ENCODE measurements around the gene DIS3L2.

DIS3L2 gene

GRCh38 chr2:231960810-231961348 is 634 bp upstream of the DIS3L2 start:
- no peak for DNase-seq

DNA sequence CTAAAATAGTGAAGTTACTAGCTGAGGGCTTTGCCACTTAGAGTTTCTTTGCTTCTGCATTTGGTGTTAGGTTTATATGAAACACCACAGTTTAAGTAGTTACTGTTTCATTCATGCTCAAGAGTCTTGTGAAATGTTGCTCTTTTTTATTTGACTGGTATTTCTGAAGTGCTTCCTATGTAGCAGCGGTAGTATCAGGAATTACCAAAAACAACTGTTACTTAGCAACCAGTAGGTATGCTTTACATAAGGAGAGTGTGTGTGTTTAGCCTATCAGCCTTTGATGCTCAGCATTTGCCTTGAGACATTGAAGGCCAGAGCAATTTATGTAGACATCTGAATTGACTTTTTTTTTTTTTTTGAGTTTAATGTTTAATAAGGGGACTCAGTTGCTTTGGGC is 3.6 kb downstream of the DIS3L2 start:
- peak; percentile 32 for DNase-seq

GRCh38 chr2:231966886-231967285 is 5.4 kb downstream of the DIS3L2 start:
- no peak for DNase-seq

GRCh38 chr2:231968820-231969219 is 7.3 kb downstream of the DIS3L2 start:
- no peak for DNase-seq

DNA sequence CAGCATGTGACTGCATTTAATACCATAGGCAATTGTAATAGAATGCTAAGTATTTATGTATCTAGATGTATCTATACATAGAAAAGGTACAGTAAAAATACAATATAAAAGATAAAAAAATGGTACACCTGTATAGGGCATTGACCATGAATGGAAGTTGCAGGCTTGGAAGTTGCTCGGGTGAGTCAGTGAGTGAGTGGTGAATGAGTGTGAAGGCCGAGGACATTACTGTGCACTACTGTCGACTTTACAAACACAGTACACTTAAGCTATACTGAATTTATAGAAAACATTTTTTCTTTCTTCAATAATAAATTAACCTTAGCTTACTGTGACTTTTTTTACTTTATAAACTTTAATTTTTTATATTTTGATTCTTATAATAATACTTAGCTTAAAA is 8.9 kb downstream of the DIS3L2 start:
- DNase-seq = no peak

DNA sequence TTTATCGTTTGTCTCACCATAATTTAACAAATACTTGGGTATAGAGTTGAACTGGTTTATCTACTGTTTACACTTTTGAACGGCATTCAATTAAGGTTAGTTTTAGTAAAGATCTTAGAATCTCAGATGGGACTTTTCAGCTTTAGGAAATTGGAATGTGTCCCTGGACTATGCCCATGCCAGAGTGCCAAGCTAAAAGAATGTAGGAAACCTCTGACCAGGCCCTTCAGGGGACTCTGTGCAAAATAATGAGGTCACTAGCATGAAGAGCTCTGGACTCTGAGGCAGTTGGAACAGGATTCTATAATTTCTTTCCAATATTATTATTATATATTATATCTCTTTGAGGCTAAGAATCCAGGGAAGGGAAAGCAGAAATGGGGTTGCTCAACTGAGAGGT is 13.5 kb downstream of the DIS3L2 start:
- no peak for DNase-seq

DNA sequence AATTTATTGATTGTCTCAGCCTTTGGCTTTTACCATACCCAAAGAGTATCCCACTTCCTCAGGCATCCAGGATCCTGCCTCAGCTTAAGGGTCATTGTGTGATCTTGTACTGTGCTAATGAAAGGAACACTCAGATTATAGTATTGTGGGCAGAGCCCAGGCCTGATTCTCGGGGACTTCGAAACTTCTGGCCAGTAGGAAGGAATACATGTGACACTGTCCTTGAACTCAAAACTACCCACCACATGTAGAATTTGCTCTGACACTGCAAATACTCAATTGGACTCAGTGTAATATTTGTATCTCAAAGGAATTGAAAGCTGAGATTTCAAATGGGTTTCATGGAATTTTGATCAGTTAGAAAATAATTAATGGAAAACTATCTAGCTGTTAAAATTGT is 15.9 kb downstream of the DIS3L2 start:
- no peak for DNase-seq

DNA sequence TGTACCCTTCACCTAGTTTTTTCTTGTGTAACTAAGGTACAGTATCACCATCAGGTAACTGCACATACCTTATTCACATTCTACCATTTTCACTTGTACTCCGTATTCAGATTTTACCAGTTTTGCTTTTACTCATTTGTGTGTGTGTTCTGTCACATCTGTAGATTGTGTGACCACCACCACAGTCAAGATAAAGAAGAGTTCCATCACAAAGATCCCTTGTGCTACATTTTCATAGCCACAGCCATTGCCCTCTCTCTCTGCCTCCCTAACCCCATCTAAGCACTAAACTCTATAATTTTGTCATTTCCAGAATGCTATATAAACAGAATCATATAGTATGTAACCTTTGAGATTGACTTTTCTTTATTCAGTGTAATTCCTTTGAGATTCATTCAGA is 23.5 kb downstream of the DIS3L2 start:
- DNase-seq = no peak

GRCh38 chr2:231985823-231986261 is 24.3 kb downstream of the DIS3L2 start:
- DNase-seq = no peak

GRCh38 chr2:231987124-231987727 is 25.7 kb downstream of the DIS3L2 start:
- no peak for DNase-seq

GRCh38 chr2:231988179-231988866 is 26.8 kb downstream of the DIS3L2 start:
- DNase-seq = no peak

- DNase-seq = no peak
Measured at GRCh38 chr2:231991664-231992063, 30.2 kb downstream of the DIS3L2 start.

DNA sequence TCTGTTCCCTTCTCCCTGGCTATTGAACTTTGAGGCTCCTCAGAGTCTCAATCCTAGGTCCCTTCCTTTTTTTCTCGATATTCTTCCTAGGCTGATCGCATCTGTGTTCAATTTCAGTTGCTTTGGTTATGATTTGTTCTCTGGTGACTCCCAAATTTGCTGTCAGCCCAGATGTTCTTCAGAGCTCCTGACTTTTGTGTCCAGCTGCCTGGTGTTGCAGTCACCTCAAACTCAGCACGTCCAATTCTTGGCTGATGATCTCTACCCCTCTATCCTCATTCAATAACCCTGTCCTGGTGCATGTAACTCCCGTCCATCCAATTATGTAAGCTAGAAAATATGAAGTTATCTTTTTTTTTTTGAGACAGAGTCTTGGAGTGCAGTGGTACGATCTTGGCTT is 31.4 kb downstream of the DIS3L2 start:
- DNase-seq = no peak

GRCh38 chr2:231996797-231997540 is 35.5 kb downstream of the DIS3L2 start:
- DNase-seq = no peak

- DNase-seq = no peak
Measured at GRCh38 chr2:231998046-231998445, 36.5 kb downstream of the DIS3L2 start.

DNA sequence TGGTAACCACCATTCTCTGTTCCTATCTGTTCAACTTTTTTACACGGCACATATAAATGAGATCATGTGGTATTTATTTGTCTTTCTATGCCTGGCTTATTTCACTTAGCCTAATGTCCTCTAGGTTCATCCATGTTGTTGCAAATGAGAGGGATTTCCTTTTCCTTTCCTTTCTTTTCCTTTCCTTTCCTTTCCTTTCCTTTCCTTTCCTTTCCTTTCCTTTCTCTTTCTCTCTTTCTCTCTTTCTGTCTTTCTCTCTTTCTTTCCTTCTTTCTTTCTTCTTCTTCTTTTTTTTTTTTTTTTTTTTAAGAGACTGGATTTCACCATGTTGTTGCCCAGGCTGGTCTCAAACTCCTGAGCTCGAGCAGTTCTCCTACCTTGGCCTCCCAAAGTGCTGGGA is 38.9 kb downstream of the DIS3L2 start:
- no peak for DNase-seq

DNA sequence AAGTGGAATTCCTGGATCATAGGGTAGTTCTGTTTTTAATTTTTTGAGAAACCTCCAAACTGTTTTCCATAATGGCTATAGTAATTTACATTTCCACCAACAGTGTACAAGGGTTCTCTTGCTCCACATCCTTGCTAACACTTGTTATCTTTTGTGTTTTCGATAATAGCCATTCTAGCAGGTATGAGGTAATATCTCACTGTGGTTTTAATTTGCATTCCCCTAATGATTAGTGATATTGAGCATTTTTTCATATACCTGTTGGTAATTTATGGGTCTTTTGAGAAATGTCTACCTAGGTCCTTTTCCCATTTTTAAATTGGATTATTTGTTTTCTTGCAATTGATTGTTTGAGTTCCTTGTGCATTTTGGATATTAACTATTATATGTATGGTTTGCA is 39.6 kb downstream of the DIS3L2 start:
- no peak for DNase-seq

DNA sequence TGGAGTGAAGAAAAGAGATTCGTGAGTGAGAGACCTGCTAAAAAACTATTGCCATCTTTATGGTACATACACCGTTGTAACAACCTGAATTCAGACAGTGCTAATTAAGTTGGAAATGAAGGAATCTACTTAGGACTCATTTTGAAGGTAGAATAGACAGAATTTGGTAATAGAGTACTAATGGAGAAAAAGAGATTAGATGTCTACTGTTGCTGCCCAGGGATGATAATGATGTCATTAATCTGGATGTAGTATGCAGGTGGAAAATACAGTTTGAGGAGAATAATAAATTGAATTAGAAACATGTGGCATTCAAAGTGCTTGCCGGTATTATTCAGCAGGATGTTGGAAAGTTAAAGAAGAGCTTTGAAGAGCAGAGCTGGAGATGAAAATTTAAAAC is 44.7 kb downstream of the DIS3L2 start:
- no peak for DNase-seq

DNA sequence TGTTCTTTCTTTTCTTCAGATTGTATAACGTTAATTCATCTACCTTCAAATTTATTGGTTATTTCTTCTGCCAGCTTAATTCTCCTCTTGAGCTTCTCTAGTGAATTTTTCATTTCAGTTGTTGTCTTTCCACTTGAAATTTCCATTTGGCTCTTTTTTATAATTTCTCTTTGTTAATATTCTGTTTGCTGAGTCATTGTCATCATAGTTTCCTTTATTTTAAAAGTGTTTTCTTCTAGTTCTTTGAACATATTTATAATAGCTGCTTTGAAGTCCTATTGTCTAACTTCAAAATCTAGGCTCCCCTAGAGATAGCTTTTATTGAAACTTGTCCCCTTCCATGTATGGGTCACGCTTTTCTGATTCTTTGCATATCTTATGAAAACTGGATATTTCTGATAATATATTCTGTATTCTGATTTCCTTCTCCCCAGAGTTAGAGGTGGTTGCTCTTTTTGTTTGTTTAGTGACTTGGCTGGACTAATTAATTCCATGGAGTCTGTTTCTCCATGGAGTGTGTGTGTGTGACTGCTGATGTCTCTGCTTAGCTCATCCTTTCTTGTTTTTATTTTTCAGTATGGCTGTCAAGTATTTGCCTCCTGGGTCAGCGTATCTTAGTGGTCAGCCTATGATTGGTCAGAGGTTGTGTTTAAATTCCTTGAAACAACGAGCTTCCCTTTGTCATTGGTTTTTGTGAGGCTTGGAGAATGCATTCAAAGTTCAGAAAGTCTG is 47.6 kb downstream of the DIS3L2 start:
- no peak for DNase-seq

- DNase-seq = no peak
Measured at GRCh38 chr2:232009639-232010274, 48.2 kb downstream of the DIS3L2 start.

GRCh38 chr2:232013701-232014353 is 52.3 kb downstream of the DIS3L2 start:
- peak; percentile 33 for DNase-seq

- no peak for DNase-seq
Measured at GRCh38 chr2:232014681-232015080, 53.2 kb downstream of the DIS3L2 start.
